Mucosa of descending colon (tissue), 3 donors: ENCODE measurements around the gene KCNH2. TPM values are rescaled to one million over a fixed set of nuclear protein-coding genes. Genes with fewer than 3 reads are reported as not detected.
"Not testable (repeated sequence)": the region's sequence is repeated elsewhere in the genome, so short reads cannot be mapped to it uniquely, and the experiment has no call there.

Experiments
- ATAC-seq: fragments of 200-7000 bp; cut with Tn5 transposase; one replicate; pipeline ENCODE4 v1.9.1; 2020; ENCODE audit warnings: mild to moderate bottlenecking, moderate library complexity
- DNase-seq, 3 donors: peaks; one replicate each; pipeline ENCODE4 v3.0.0-alpha.2; 2020
- H3K36me3 ChIP-seq: fragments of 200-600 bp; one replicate; pipeline ENCODE4 v1.8.0; 2021; ENCODE audit warnings: low read depth, mild to moderate bottlenecking
- H3K4me1 ChIP-seq: fragments of 200-600 bp; one replicate; pipeline ENCODE4 v1.8.0; 2021; ENCODE audit warnings: low read depth, mild to moderate bottlenecking
- H3K4me3 ChIP-seq: fragments of 200-600 bp; one replicate; pipeline ENCODE4 v1.8.0; 2021; ENCODE audit warnings: mild to moderate bottlenecking
- H3K9me3 ChIP-seq: fragments of 200-600 bp; one replicate; pipeline ENCODE4 v1.8.0; 2021; ENCODE audit warnings: mild to moderate bottlenecking
- CTCF ChIP-seq: fragments of 200-600 bp; IDR thresholded peaks from one replicate; pipeline ENCODE4 v1.8.0; 2022; ENCODE audit warnings: antibody characterized with exemption, mild to moderate bottlenecking
- intact Hi-C, 2 donors: fragments of 100-400 bp; cut with DNase I in 1 of 2; cut with micrococcal nuclease in 1 of 2; formaldehyde crosslinking; loops; one replicate each; pipeline versions ENCODE4 v1.11.0 to v1.11.1; 2022; cut with DNase I, micrococcal nuclease
- long read RNA-seq, 2 donors: library from polyadenylated mRNA; unstranded; transcript quantifications; one replicate each; pipeline ENCODE4 v2.0.0, GENCODE V29; 2019 to 2021
- total RNA-seq, 3 donors: library from RNA; stranded (reverse); fragmentation: NEBNext Ultra II Directional in 2 of 3; extraction: Animal tissue kit (Norgen Biotek cat#: 25700) in 2 of 3; gene quantifications; one replicate each; pipeline versions ENCODE4 v1.2.1 to v1.2.4, GENCODE V29; 2021 to 2023
- donor health status: DM: no; HTN: no; CAD: no; lungs with moderate emphysema.
- donor health status: DM: no; HTN: no; CAD: no.
- donor health status: DM: no; HTN: yes; CAD: no.

KCNH2 gene
- total RNA-seq: 10 to 100 TPM in 1 of 3 donors, 1 to 10 TPM in 2; 2.9 to 87.1 (median 5.3) TPM
- long read RNA-seq, donor 1, transcript KCNH2-205 (4 exons, 2,782 nt): minor isoform, 5 of 298 reads
- long read RNA-seq, donor 1, transcript KCNH2-202 (11 exons, 3,267 nt): minor isoform, 26 of 298 reads
- long read RNA-seq, donor 1, transcript KCNH2-206 (9 exons, 3,374 nt): minor isoform, 9 of 298 reads
- long read RNA-seq, donor 1, transcript KCNH2-204 (5 exons, 2,430 nt): major isoform, 134 of 298 reads
- long read RNA-seq, donor 1, partial matches to known transcripts: 88 of 298 reads
- long read RNA-seq, donor 1, other reads (novel, unspliced or antisense): 36 of 298 reads
- long read RNA-seq, donor 2, partial matches to known transcripts: 1 of 5 reads
- long read RNA-seq, donor 2, other reads (novel, unspliced or antisense): 0 of 5 reads

GRCh38 chr7:150978126-150978789, at the start of gene KCNH2:
KCNH2 (minus strand) TSS chr7:150978321; CDS start chr7:150977913, 408 bp downstream.
- ATAC-seq (no peak), DNase-seq (peak in 1 of 3 donors; percentile 27)
- H3K4me1 ChIP-seq: peaks cover 17% of the 10 kb centered on the region
- H3K4me3 ChIP-seq: no peak within 1 kb of the TSS
- no peak for TF ChIP-seq CTCF
- no peaks in the 10 kb centered on the region for H3K36me3 ChIP-seq
- H3K9me3 ChIP-seq: no peaks in the 10 kb centered on the region
- intact Hi-C loops: no loop called here

GRCh38 chr7:151027728-151028130, 49.6 kb upstream of the KCNH2 start:
- ATAC-seq, intact Hi-C loops, H3K9me3 ChIP-seq, DNase-seq, H3K36me3 ChIP-seq: not testable (repeated sequence)
- Histone ChIP-seq H3K4me3 (peak overlapping the region; percentile 36), H3K4me1 (peaks cover 18% of the 10 kb centered on the region)

GRCh38 chr7:151026771-151027727, 48.9 kb upstream of the KCNH2 start:
- H3K4me1 ChIP-seq: peaks cover 18% of the 10 kb centered on the region
- H3K4me3 ChIP-seq, DNase-seq, intact Hi-C loops, H3K36me3 ChIP-seq, ATAC-seq, H3K9me3 ChIP-seq: not testable (repeated sequence)

GRCh38 chr7:151025924-151026671, 48.0 kb upstream of the KCNH2 start:
- ATAC-seq (no peak), DNase-seq (no peak)
- no peaks in the 10 kb centered on the region for H3K9me3 ChIP-seq
- no peaks in the 10 kb centered on the region for H3K36me3 ChIP-seq
- peaks cover 18% of the 10 kb centered on the region for H3K4me1 ChIP-seq
- intact Hi-C loops: no loop called here
- no peak overlapping the region for H3K4me3 ChIP-seq
- no peak for TF ChIP-seq CTCF

GRCh38 chr7:151024435-151025056, 46.4 kb upstream of the KCNH2 start, which contains the start of gene ATG9B:
ATG9B (minus strand) TSS chr7:151024494; CDS start chr7:151024423, 71 bp downstream.
- Histone ChIP-seq H3K9me3 (no peaks in the 10 kb centered on the region), H3K4me3 (no peak within 1 kb of the TSS), H3K36me3 (no peaks in the 10 kb centered on the region), H3K4me1 (peaks cover 16% of the 10 kb centered on the region)
- no peak for ATAC-seq
- intact Hi-C loops: no loop called here
- TF ChIP-seq CTCF: no peak
- no peak for DNase-seq
